Kidney (tissue), 22 donors: ENCODE data around the gene C10orf95. TPM values are rescaled to one million over a fixed set of nuclear protein-coding genes. Genes with fewer than 3 reads are reported as not detected.
"Not testable (repeated sequence)": the region's sequence is repeated elsewhere in the genome, so short reads cannot be mapped to it uniquely, and the experiment has no call there.

Experiments used
- DNase-seq, 5 donors: peaks; one replicate each; pipeline ENCODE4 v3.0.0-alpha.2; 2013 to 2020
- FAIRE-seq: peaks from 2 replicates; lab custom pipeline; 2012; peaks lifted over from hg19 to GRCh38; lab: Jason Lieb, UNC
- H3K27ac ChIP-seq, 2 donors: one replicate each; pipeline ENCODE4 v1.7.0; 2013; ENCODE audit warnings: low read depth in 2 of 2, low read length in 2 of 2, inconsistent platforms in 1 of 2
- H3K27me3 ChIP-seq: one replicate; pipeline ENCODE4 v1.7.1; 2013; ENCODE audit warnings: low read length, inconsistent platforms; ENCODE audit not compliant: control insufficient read depth, insufficient read depth
- H3K36me3 ChIP-seq, 3 donors: one replicate each; pipeline versions ENCODE4 v1.7.0 to v1.7.1; 2013; ENCODE audit warnings: low read length in 3 of 3, control low read depth in 1 of 3, inconsistent platforms in 1 of 3; ENCODE audit not compliant: insufficient read depth in 3 of 3, control insufficient read depth in 2 of 3
- H3K4me1 ChIP-seq, 3 donors: one replicate each; pipeline versions ENCODE4 v1.7.0 to v1.7.1; 2013; ENCODE audit warnings: low read length in 3 of 3, inconsistent platforms in 1 of 3, low read depth in 1 of 3; ENCODE audit not compliant: control insufficient read depth in 2 of 3, insufficient read depth in 2 of 3
- H3K4me3 ChIP-seq, 3 donors: one replicate each; pipeline versions ENCODE4 v1.7.0 to v1.8.1; 2013; ENCODE audit warnings: low read length in 3 of 3, control low read depth in 1 of 3, inconsistent platforms in 1 of 3
- H3K9ac ChIP-seq, 3 donors: one replicate each; pipeline versions ENCODE4 v1.7.0 to v1.7.1; 2013; ENCODE audit warnings: low read length in 3 of 3, control low read depth in 1 of 3, inconsistent platforms in 1 of 3
- H3K9me3 ChIP-seq, 3 donors: one replicate each; pipeline versions ENCODE4 v1.7.0 to v1.7.1; 2013; ENCODE audit warnings: low read length in 3 of 3, control low read depth in 1 of 3, inconsistent platforms in 1 of 3; ENCODE audit not compliant: control insufficient read depth in 2 of 3, insufficient read depth in 1 of 3
- intact Hi-C: fragments of 100-400 bp; cut with DNase I; formaldehyde crosslinking; loops from one replicate; pipeline ENCODE4 v1.11.1; 2022
- long read RNA-seq, 10 donors: library from polyadenylated mRNA in 1 of 10; unstranded in 1 of 10; transcript quantifications; one replicate each; pipeline ENCODE4 v2.0.0 and lab custom pipeline, GENCODE V29; 2021 to 2026
- polyA plus RNA-seq: library from polyadenylated mRNA; stranded (reverse); fragments of 350-450 nt; fragmentation: Illumina TruSeq; extraction: RNeasy Lipid Tissue Mini Kit (QIAGEN cat#74804); gene quantifications from one replicate; pipeline ENCODE4 v1.2.3, GENCODE V29; 2014; ENCODE audit warnings: low read depth, low replicate concordance; ENCODE audit not compliant: insufficient read depth
- total RNA-seq: library from RNA; stranded (reverse); fragmentation: NEBNext Ultra II Directional; extraction: Animal tissue kit (Norgen Biotek cat#: 25700); gene quantifications from one replicate; pipeline ENCODE4 v1.2.1, GENCODE V29; 2021
- TF ChIP-seq, protein P1 (sequence below): IDR thresholded peaks from 3 replicates; pipeline ENCODE4 v1.5.1; 2012; ENCODE audit warnings: mild to moderate bottlenecking, moderate library complexity, borderline replicate concordance; ENCODE audit not compliant: insufficient read depth; ENCODE audit errors: extremely low read depth
- donor health status: control.
- donor health status: control.
- donor health status: control.
- donor health status: control.
- donor health status: control.
- donor health status: DM: yes; HTN: yes; CAD: no.
- donor health status: Normal renal cell carcinoma (clear cell type).

C10orf95 gene, protein sequence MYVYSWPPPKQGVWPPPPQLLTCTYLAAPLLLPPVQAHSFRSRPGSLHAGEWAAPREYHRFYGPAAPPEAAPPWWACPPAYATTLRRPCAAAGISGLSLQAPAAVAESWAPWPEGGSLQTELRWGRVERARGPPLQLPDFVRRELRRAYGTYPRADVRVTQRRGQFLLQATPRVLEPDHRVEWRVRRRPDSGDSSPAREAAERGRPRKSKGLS
- 2.7 TPM for total RNA-seq
- 0.62 TPM for polyA plus RNA-seq
- long read RNA-seq, donor 1, partial matches to known transcripts, result 0 of 1 reads
- long read RNA-seq, donor 1, other reads (novel, unspliced or antisense), result 0 of 1 reads
- long read RNA-seq, donor 2, partial matches to known transcripts, result 14 of 14 reads
- long read RNA-seq, donor 2, other reads (novel, unspliced or antisense), result 0 of 14 reads
- long read RNA-seq, donor 3, result 0 reads
- long read RNA-seq, donor 4, result 0 reads
- long read RNA-seq, donor 5, result 0 reads
- long read RNA-seq, donor 6, result 0 reads
- long read RNA-seq, donor 7, partial matches to known transcripts, result 0 of 13 reads
- long read RNA-seq, donor 7, other reads (novel, unspliced or antisense), result 12 of 13 reads
- long read RNA-seq, donor 8, result 0 reads
- long read RNA-seq, donor 9, result 0 reads
- long read RNA-seq, donor 10, result 0 reads

DNA sequence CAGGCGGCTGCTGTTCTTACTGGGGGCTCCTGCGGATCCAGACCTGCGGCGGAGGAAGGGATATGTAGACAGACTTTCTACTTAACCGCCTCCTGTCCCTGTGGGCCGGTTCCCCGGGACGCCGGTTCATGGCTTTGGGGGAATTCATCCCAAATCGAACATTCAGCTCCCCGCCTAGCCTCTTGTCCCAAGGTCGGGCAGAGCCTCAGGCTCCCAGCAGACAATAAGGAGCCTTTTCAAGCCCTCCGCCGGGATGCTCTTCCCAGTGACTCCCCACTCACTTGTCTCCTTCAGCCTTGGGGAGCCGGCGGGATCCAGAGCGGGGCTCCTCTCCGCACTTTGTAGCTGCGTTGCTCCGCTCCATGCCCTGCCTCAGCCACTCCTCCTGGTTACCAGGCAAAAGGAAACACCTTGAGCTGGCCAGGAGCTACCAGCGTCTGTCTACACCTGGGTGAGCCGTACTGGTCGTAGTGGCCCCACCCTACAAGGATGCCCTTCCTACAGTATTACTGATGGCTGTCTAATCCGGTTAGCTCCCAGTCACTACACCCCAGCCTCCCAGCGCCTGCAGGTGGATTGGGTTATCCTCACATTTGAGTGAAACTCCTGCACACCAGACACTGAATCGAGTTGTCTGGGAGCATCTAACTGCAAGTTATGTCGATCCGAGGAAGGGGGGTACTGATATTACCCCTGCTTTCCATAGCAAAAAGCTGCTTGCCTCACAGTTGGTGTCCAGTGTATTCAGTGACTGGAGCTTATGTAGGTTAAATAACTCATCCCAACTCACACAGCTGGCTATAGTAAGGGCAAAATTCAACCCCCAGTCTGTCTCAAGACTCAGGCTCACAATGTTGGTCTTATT is at the start of gene C10orf95:
Gene C10orf95 (minus strand): TSS at position 439 of the 865 bp plus-strand sequence. CDS start 450 bp downstream, outside the sequence.
- intact Hi-C loops, result no loop called here
- TF ChIP-seq, protein P1, sequence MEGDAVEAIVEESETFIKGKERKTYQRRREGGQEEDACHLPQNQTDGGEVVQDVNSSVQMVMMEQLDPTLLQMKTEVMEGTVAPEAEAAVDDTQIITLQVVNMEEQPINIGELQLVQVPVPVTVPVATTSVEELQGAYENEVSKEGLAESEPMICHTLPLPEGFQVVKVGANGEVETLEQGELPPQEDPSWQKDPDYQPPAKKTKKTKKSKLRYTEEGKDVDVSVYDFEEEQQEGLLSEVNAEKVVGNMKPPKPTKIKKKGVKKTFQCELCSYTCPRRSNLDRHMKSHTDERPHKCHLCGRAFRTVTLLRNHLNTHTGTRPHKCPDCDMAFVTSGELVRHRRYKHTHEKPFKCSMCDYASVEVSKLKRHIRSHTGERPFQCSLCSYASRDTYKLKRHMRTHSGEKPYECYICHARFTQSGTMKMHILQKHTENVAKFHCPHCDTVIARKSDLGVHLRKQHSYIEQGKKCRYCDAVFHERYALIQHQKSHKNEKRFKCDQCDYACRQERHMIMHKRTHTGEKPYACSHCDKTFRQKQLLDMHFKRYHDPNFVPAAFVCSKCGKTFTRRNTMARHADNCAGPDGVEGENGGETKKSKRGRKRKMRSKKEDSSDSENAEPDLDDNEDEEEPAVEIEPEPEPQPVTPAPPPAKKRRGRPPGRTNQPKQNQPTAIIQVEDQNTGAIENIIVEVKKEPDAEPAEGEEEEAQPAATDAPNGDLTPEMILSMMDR, result no peak
- peaks cover 0 to 15% (median 5%) of the 10 kb centered on the region in 3 donors for H3K4me1 ChIP-seq

GRCh38 chr10:102500686-102501085 is 49.3 kb upstream of the C10orf95 start:
- H3K36me3 ChIP-seq, H3K27ac ChIP-seq, H3K9ac ChIP-seq, H3K27me3 ChIP-seq, H3K9me3 ChIP-seq, FAIRE-seq, H3K4me3 ChIP-seq, intact Hi-C loops: not testable (repeated sequence)
- H3K4me1 ChIP-seq, result peaks cover 0 to 17% (median 11%) of the 10 kb centered on the region in 3 donors
- DNase-seq, result peak in 1 of 5 donors; percentile 59

More for the DNA sequence above, at the start of gene C10orf95:
- DNase-seq (peak in 4 of 5 donors; percentile 24 to 84 (median 44)), FAIRE-seq (no peak)
- no peaks in the 10 kb centered on the region for H3K27me3 ChIP-seq
- peak within 1 kb of the TSS; percentile 67 to 87 for H3K27ac ChIP-seq
- no peaks in the 10 kb centered on the region for H3K9me3 ChIP-seq
- H3K4me3 ChIP-seq, result peak within 1 kb of the TSS; percentile 35 to 84 (median 75)
- H3K36me3 ChIP-seq, result peaks cover 0 to 7% (median 2%) of the 10 kb centered on the region in 3 donors
- peak within 1 kb of the TSS in 2 of 3 donors; percentile 58 to 62 for H3K9ac ChIP-seq

- no peak overlapping the region for H3K4me3 ChIP-seq
- no peak for FAIRE-seq
Observed at GRCh38 chr10:102499356-102499755, 48.0 kb upstream of the C10orf95 start.

More at GRCh38 chr10:102499356-102499755, 48.0 kb upstream of the C10orf95 start:
- Histone ChIP-seq H3K27me3 (no peaks in the 10 kb centered on the region), H3K27ac (no peak overlapping the region), H3K36me3 (no peaks in the 10 kb centered on the region), H3K9ac (no peak overlapping the region), H3K9me3 (no peaks in the 10 kb centered on the region), H3K4me1 (peaks cover 0 to 11% (median 3%) of the 10 kb centered on the region in 3 donors)
- TF ChIP-seq, protein P1, result no peak
- intact Hi-C loops, result no loop called here
- no peak for DNase-seq
